Left renal cortex interstitium (tissue), 4 donors: ENCODE data around the gene DERL2. TPM values are rescaled to one million over a fixed set of nuclear protein-coding genes. Genes with fewer than 3 reads are reported as not detected.
"Not testable (repeated sequence)": the region's sequence is repeated elsewhere in the genome, so short reads cannot be mapped to it uniquely, and the experiment has no call there.

ENCODE experiments used
- DNase-seq, 4 donors: peaks; one replicate each; pipeline ENCODE4 v3.0.0-alpha.2; 2013; ENCODE audit warnings: low read depth in 4 of 4, low spot score in 2 of 4, missing footprints in 1 of 4
- polyA plus RNA-seq, 4 donors: library from polyadenylated mRNA; unstranded; fragments of 120-200 nt; gene quantifications; one replicate each; pipeline ENCODE4 v1.2.1, GENCODE V29; 2013; ENCODE audit not compliant: insufficient read length in 4 of 4

The DERL2 gene
- polyA plus RNA-seq, 4 donors, result 78.4 to 88.6 (median 80.1) TPM

DNA sequence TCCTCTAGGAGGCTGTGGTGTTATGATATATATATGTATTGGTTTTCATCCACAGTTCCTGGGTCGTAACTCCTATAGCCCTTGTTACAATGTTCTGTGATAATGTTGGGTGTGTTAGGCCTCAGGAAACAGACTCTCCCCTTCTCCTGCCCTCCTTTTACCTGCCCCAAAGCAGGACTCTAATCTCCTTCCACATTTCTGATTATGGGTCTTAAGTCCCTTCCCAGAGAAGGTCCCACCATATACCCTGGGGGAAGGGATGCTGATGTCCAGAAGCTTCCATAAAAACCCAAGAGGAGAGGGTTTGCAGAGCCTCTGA lies 46.6 kb downstream of the DERL2 start:
- no peak for DNase-seq

DNA sequence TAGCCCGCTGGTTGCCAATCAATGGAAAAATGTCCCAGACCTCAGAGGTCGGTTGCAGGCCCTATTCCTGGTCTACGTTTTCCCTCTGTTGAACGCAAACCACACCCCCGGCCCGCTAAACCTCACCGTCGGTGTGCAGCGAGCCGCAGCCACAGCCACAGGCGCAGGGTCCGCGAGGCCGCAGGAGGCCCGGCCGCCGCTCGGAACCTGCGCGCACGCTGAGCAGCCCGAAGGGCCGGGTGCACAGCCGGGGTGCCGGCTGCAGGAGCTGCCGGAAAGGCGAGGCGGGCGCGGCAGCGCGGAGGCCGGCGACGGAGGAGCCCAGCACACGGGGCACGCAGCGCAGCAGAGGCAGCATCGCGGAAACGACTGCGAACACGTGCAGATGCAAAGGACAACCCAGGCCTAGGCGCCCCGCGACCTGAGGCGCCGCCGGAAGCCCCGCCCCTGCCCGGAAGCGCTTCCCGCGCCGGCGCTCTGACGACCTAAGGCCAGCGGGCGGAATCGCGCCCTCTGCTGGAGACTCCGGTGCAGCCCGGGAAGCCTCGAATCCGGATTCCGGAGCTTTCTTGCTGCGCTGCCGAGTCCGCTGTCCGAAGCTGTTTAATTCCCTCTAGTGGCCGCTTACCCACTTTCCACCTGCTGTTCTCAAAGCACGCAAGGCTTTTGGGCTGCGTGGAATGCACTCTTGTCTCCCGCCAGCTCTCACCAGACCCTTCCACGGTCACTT lies 47.1 kb downstream of the DERL2 start, which contains the start of gene C1QBP:
TSS of gene C1QBP (minus strand) at position 440 of the 730 bp plus-strand sequence. CDS start at position 358, 82 bp downstream.
- peak; percentile 77 to 92 (median 88) for DNase-seq

DNA sequence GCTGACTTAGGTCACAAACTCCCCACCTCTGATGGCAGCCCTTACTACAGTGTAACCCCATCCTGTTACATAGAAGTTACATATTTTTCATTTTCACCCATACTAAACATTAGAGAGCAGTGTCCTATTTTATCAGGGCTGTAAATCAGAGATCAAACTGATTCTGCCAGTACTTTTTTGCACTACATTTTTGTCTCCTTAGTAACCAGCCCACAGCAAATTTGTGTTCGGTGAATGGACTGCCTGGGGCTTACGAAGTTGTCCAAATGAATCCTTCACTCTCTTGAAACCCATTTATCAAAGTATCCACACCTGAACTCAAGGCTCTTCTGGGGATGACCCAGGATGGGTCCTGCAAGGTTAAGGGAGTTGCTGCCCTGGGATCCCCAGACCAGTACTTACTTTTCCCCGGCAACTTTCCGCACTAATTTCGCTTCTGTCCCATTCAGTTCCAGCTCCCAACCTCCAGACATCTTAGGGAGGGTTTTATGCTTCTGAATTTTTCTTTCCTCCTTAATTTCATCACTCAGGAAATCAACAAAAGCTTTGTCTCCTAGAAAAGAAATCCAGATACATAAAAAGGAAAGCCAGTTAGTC lies 48.2 kb downstream of the DERL2 start:
- no peak for DNase-seq

DNA sequence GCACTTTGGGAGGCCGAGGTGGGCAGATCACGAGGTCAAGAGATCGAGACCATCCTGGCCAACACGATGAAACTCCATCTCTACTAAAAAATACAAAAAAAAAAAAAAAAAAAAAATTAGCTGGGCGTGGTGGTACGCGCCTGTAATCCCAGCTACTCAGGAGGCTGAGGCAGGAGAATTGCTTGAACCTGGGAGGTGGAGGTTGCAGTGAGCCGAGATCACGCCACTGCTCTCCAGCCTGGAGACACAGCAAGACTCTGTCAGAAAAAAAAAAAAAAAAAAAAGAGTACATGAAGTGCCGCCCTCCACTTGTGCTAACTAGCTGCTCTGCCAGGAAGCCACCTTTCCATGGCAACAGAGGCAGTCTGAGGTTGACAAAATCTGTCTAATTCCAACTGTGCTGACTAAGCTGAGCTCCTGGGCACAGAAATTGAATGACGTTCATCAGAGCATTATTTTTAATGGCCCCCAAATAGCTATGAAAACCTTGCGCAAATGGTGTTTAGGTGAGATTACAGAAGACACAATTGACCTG lies 50.1 kb downstream of the DERL2 start:
- not testable (repeated sequence) for DNase-seq

DNA sequence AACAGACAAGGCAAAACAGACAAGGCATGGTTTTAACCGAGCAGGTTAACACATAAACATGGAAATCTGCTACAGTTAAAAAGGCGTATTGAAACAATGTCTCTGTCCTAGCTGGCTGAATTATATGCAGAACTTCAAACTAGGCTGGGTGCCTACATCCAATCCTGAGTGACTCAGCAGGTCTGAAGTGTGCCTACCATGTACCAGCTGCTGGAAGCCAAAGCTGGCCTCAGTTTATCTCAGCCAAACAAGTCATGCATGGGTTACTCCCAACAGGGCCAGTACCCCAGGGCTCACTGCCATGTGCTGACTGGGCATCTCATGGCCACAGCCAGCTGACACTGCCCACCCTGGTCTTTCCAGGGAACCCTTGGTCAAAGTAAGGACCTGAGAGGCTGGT lies 51.0 kb downstream of the DERL2 start:
- no peak for DNase-seq

DNA sequence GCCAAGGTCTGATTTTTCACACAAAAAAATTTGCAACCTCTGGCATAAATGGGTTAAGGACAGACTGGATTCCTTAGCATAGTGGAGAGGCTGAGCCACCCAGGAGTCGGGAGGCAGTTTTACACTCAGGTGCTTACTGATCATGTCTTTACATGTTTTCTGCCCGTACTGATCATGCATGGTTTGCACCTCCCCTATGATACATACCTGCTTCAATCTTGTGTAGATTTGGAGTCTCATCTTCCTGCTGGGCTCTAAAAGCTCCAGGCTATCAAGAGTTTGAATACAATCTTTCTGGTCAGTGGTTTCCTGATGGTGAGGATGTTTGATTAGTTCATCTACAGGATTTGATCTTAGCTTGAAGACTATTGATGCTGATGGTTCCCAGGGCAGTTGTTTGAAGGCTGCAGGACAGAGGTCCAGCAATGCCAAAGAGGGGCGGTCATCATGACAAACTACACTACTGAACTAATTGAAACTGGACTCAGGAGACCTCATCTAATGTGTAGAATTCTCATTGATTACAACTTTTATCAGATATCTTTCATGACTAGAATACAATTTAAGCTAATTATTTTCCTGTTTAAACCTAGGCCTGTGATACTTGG lies 53.9 kb downstream of the DERL2 start:
- DNase-seq, result no peak

DNA sequence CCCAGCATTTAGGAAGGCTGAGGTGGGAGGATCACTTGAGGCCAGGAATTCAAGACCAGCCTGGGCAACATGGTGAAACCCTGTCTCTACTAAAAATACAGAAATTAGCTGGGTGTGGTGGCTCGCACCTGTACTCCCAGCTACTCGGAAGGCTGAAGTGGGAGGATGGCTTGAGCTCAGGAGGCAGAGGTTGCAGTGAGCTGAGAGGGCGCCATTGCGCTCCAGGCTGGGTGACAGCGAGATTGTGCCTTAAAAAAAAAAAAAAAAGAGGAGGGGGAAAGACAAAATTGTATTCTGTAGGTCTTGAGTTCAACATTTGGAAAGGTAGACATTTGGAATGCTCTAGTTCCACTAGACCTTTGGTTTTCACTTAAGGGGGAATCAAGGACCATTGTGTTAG lies 54.7 kb downstream of the DERL2 start:
- not testable (repeated sequence) for DNase-seq

DNA sequence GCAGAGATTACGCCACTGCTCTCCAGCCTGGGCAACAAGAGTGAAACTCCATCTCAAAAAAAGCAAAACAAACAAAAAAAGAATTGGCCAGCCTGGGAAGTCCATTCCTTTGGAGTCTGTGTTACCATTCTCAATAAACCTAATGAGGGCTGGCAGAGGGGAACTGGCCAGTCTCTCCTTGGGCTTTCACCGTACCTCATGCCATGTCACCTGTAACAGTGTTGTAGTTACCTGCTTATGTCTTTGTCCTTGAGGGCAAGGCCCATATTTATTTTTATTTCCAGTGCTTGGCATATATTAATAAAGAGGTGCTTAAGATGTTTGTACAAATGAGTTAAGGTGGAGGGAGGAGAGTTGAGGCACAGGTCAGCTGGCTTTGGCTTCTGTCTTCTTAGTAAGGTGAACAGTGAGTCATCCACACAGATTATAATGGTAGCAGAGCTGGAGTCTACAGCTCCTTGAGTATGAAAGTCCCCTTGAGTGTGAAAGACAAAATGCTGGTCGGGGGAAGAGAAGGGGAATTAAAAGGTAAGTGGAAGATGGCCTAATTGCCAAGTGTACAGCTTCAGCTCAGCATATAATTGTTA lies 55.5 kb downstream of the DERL2 start:
- no peak for DNase-seq

DNA sequence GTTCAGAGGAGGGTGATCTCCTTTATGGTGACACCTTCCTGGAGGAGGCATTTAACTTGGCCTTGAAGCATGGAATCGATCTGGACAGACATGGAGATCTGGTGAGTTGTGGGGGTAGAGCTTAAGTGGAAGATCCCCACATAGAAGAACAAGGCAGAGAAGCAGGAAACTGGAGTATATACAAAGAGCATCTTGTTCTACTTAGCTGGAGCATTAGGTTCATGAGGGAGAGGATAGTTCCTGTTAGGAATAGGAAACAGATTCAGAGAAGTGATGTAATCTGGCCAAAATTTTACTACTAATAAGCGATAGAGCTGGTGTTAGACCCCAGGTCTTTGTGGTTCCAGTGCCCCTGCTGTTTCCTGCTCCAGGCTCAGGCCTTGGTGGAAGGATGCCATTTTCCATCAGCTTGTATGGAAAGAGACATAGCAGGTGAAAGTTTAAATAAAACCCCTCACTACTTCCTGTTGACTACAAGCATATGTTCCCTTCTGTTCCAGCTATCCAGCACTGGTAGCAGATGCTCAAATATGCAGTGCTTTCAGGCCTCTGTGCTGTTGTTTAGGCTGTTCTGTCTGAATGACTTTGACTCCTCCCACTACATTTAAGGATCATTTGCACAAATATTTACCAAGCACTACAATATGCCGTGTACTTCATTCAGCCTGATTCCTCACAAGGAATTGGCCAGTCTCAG lies 56.6 kb downstream of the DERL2 start:
- DNase-seq, result no peak

DNA sequence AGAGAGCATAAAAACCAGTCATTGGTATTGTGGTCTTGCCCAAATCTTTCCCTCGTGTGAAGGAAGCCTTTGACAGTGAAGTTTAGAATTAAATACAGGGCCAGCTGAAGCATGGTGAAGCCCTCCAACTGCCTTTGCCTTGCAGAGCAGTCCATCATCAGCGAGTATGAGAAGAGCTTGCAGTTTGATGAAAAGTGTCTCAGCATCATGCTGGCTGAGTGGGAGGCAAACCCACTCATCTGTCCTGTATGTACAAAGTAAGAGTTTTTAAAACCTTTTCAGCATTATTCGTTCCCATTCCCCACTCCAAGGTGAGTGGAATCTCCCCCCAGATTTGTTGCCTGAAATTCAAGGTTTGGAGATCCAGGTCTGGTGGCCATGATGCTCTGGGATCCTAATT lies 60.2 kb downstream of the DERL2 start:
- DNase-seq, result no peak

DNA sequence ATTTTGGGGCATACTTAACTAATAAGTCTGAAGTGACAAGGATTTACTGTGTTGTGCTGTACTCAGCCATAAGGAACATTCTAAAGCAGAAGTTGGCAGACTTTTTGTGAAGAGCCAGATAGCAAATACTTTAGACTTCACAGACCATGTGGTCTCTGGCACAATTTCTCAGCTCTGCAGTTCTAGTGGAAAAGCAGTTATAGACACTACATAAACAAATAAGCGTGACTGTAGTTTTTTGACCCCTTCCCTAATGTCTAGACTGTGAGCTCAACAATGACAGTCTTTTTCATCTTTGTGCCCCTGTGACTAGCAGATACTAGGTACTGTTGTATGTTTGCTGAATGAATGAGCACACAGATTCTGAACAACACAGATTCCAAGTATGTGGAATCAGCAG lies 61.1 kb downstream of the DERL2 start:
- DNase-seq, result no peak

DNA sequence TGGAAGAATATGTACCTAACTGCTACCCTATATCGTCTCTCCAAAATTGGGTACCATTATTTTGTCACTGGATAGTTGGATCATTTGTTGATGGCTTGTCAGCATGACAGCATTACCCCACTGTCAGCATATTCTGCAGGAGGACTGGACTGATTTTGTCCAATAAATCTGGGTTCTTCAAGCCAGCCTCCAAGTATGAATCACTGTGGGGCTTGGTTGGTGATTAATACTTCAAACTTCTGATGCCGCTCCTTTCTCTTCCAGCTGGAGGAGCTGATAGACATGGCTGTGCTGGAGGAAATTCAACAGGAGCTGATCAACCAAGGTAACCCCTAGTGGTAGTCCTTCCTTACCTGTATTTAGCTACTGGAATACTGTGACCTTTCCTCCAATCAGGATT lies 63.5 kb downstream of the DERL2 start:
- DNase-seq, result no peak

Other genes with a start within 250 kb of the DERL2 start
- gene RABEP1, start 203.9 kb downstream of the DERL2 start, polyA plus RNA-seq, result 10 to 100 TPM; 51.8 to 70.8 (median 61.8) TPM
- 10 to 100 TPM; 70.9 to 84.6 (median 77.5) TPM for gene NUP88, start 66.5 kb downstream of the DERL2 start, polyA plus RNA-seq
- 10 to 100 TPM; 56.7 to 93.5 (median 73.5) TPM for gene RPAIN, start 66.0 kb downstream of the DERL2 start, polyA plus RNA-seq
- gene C1QBP, start 47.0 kb downstream of the DERL2 start, polyA plus RNA-seq, result 100 to 1,000 TPM; 142 to 175 (median 153) TPM
- 10 to 100 TPM; 15.5 to 22.1 (median 19.8) TPM for gene DHX33, start 17.2 kb downstream of the DERL2 start, polyA plus RNA-seq
- gene MIS12, start 388 bp upstream of the DERL2 start, polyA plus RNA-seq, result 10 to 100 TPM; 33.9 to 48.6 (median 36.4) TPM
- gene NLRP1, start 98.3 kb upstream of the DERL2 start, polyA plus RNA-seq, result 10 to 100 TPM; 43.0 to 73.0 (median 51.8) TPM